Measurements from ENCODE around the gene KAZN. TPM values are rescaled to one million over a fixed set of nuclear protein-coding genes. Genes with fewer than 3 reads are reported as not detected.

The KAZN gene
- total and polyA plus RNA-seq, 2 donors (not counting 1 experiment from before 2014, with no cell fraction given), result 3.4 to 5.0 TPM

GRCh38 chr1:14610761-14611160, 12.3 kb downstream of the KAZN start:
- Histone ChIP-seq H3K27ac (ENCODE audit: insufficient read depth, low read length) (no peak overlapping the region), H2AFZ (ENCODE audit: low read length) (no peak overlapping the region), H4K20me1 (ENCODE audit: control insufficient read depth, extremely low read depth, insufficient read depth, low read length) (no peaks in the 10 kb centered on the region), H3K27me3 (ENCODE audit: control insufficient read depth, insufficient read depth, low read length) (no peaks in the 10 kb centered on the region), H3K4me1 (ENCODE audit: control insufficient read depth, extremely low read depth, insufficient read depth, low read length) (no peaks in the 10 kb centered on the region), H3K9me3 (ENCODE audit: control insufficient read depth, insufficient read depth, low read depth, low read length) (no peaks in the 10 kb centered on the region), H3K4me3 (replicated peaks in 1 of 4; ENCODE audit: control extremely low read depth in 1 of 4, insufficient read depth in 1 of 4, low read depth in 3 of 4, low read length in 4 of 4) (no peak overlapping the region), H3K79me2 (ENCODE audit: control insufficient read depth, insufficient read depth, low read length) (no peaks in the 10 kb centered on the region), H3K36me3 (ENCODE audit: control insufficient read depth, insufficient read depth, low read length) (no peaks in the 10 kb centered on the region), H3K9ac (ENCODE audit: insufficient read depth, low read length) (no peak overlapping the region), H3K4me2 (ENCODE audit: extremely low read depth, insufficient read depth, low read length) (no peak overlapping the region)
- no peak for DNase-seq (ENCODE audit: low read depth in 2 of 2)
- no peak for TF ChIP-seq CTCF (conservative IDR thresholded peaks at IDR 0.05 in 1 of 2, IDR thresholded peaks at IDR 0.05 in 1 of 2; ENCODE audit: low read depth in 1 of 2, low read length in 2 of 2)
- TF ChIP-seq EZH2 (IDR thresholded peaks at IDR 0.05; ENCODE audit: low read length, missing control alignments), result no peak

- no peak overlapping the region for H3K9ac ChIP-seq (ENCODE audit: insufficient read depth, low read length)
- H3K9me3 ChIP-seq (ENCODE audit: control insufficient read depth, insufficient read depth, low read depth, low read length), result no peaks in the 10 kb centered on the region
- H3K27me3 ChIP-seq (ENCODE audit: control insufficient read depth, insufficient read depth, low read length), result no peaks in the 10 kb centered on the region
- H3K4me2 ChIP-seq (ENCODE audit: extremely low read depth, insufficient read depth, low read length), result no peak overlapping the region
- no peak overlapping the region for H3K4me3 ChIP-seq (replicated peaks in 1 of 4; ENCODE audit: control extremely low read depth in 1 of 4, insufficient read depth in 1 of 4, low read depth in 3 of 4, low read length in 4 of 4)
- no peak overlapping the region for H3K27ac ChIP-seq (ENCODE audit: insufficient read depth, low read length)
- H4K20me1 ChIP-seq (ENCODE audit: control insufficient read depth, extremely low read depth, insufficient read depth, low read length), result no peaks in the 10 kb centered on the region
- TF ChIP-seq EZH2 (IDR thresholded peaks at IDR 0.05; ENCODE audit: low read length, missing control alignments), result no peak
- TF ChIP-seq CTCF (conservative IDR thresholded peaks at IDR 0.05 in 1 of 2, IDR thresholded peaks at IDR 0.05 in 1 of 2; ENCODE audit: low read depth in 1 of 2, low read length in 2 of 2), result no peak
- H2AFZ ChIP-seq (ENCODE audit: low read length), result no peak overlapping the region
- H3K79me2 ChIP-seq (ENCODE audit: control insufficient read depth, insufficient read depth, low read length), result no peaks in the 10 kb centered on the region
- H3K36me3 ChIP-seq (ENCODE audit: control insufficient read depth, insufficient read depth, low read length), result no peaks in the 10 kb centered on the region
- no peak for DNase-seq (ENCODE audit: low read depth in 2 of 2)
- no peaks in the 10 kb centered on the region for H3K4me1 ChIP-seq (ENCODE audit: control insufficient read depth, extremely low read depth, insufficient read depth, low read length)
Measured at GRCh38 chr1:14611792-14612191, 13.3 kb downstream of the KAZN start.

- no peak for DNase-seq (ENCODE audit: low read depth in 2 of 2)
Measured at GRCh38 chr1:14612256-14612655, 13.8 kb downstream of the KAZN start.

More at GRCh38 chr1:14612256-14612655, 13.8 kb downstream of the KAZN start:
- no peak overlapping the region for H3K27ac ChIP-seq (ENCODE audit: insufficient read depth, low read length)
- no peaks in the 10 kb centered on the region for H3K4me1 ChIP-seq (ENCODE audit: control insufficient read depth, extremely low read depth, insufficient read depth, low read length)
- TF ChIP-seq EZH2 (IDR thresholded peaks at IDR 0.05; ENCODE audit: low read length, missing control alignments), result no peak
- no peak for TF ChIP-seq CTCF (conservative IDR thresholded peaks at IDR 0.05 in 1 of 2, IDR thresholded peaks at IDR 0.05 in 1 of 2; ENCODE audit: low read depth in 1 of 2, low read length in 2 of 2)
- H3K4me3 ChIP-seq (replicated peaks in 1 of 4; ENCODE audit: control extremely low read depth in 1 of 4, insufficient read depth in 1 of 4, low read depth in 3 of 4, low read length in 4 of 4), result no peak overlapping the region
- no peak overlapping the region for H3K4me2 ChIP-seq (ENCODE audit: extremely low read depth, insufficient read depth, low read length)
- H3K79me2 ChIP-seq (ENCODE audit: control insufficient read depth, insufficient read depth, low read length), result no peaks in the 10 kb centered on the region
- H3K9ac ChIP-seq (ENCODE audit: insufficient read depth, low read length), result no peak overlapping the region
- no peaks in the 10 kb centered on the region for H3K27me3 ChIP-seq (ENCODE audit: control insufficient read depth, insufficient read depth, low read length)
- no peaks in the 10 kb centered on the region for H3K36me3 ChIP-seq (ENCODE audit: control insufficient read depth, insufficient read depth, low read length)
- H3K9me3 ChIP-seq (ENCODE audit: control insufficient read depth, insufficient read depth, low read depth, low read length), result no peaks in the 10 kb centered on the region
- H4K20me1 ChIP-seq (ENCODE audit: control insufficient read depth, extremely low read depth, insufficient read depth, low read length), result no peaks in the 10 kb centered on the region
- H2AFZ ChIP-seq (ENCODE audit: low read length), result no peak overlapping the region

Measured in fibroblast of lung (primary cell).